Pancreas (tissue), 10 donors: ENCODE results near the gene COX7A2L. TPM values are rescaled to one million over a fixed set of nuclear protein-coding genes. Genes with fewer than 3 reads are reported as not detected.

ENCODE experiments used
- ATAC-seq, 4 donors: fragments of 200-7000 bp; cut with Tn5 transposase; one replicate each; pipeline versions ENCODE4 v1.8.0 to v1.9.1; 2020; ENCODE audit warnings: mild to moderate bottlenecking in 4 of 4, moderate library complexity in 4 of 4
- DNase-seq, 6 donors: peaks; one replicate each; pipeline ENCODE4 v3.0.0-alpha.2; 2020
- FAIRE-seq: peaks from 2 replicates; lab custom pipeline; 2012; peaks lifted over from hg19 to GRCh38; lab: Jason Lieb, UNC
- H3K27ac ChIP-seq, 4 donors: fragments of 200-600 bp; sonication (generic); 1 replicate in 3 of 4; 2 replicates in 1 of 4; pipeline versions ENCODE4 v1.5.0 to v1.8.0; 2020
- H3K27me3 ChIP-seq, 4 donors: fragments of 200-600 bp; one replicate each; pipeline ENCODE4 v1.8.0; 2021
- H3K36me3 ChIP-seq, 3 donors: fragments of 200-600 bp; sonication (generic) in 1 of 3; one replicate each; pipeline versions ENCODE4 v1.5.0 to v1.8.0; 2020 to 2021
- H3K4me1 ChIP-seq, 3 donors: fragments of 200-600 bp; one replicate each; pipeline ENCODE4 v1.8.0; 2021
- H3K4me3 ChIP-seq, 4 donors: fragments of 200-600 bp; sonication (generic) in 2 of 4; one replicate each; pipeline versions ENCODE4 v1.5.0 to v1.8.0; 2020 to 2021
- H3K9me3 ChIP-seq, 4 donors: fragments of 200-600 bp; one replicate each; pipeline ENCODE4 v1.8.0; 2021
- WGBS, 2 donors: extraction: QIAGEN DNeasy Blood & Tissue Kit; methylation state at CpG; one replicate each; pipeline ENCODE4 v1.1.7; 2013; 5-methylcytosine and 5-hydroxymethylcytosine counted together
- intact Hi-C, 3 donors: fragments of 100-400 bp; cut with DNase I; formaldehyde crosslinking; loops; one replicate each; pipeline versions ENCODE4 v1.11.1 to v1.14.2; 2022
- polyA plus RNA-seq, 2 donors: library from polyadenylated mRNA; stranded (reverse); fragments of 200-250 nt; gene quantifications; one replicate each; pipeline ENCODE4 v1.2.3, GENCODE V29; 2013
- total RNA-seq, 6 donors: library from RNA; stranded (reverse); fragmentation: NEBNext Ultra II Directional in 4 of 6; extraction: Animal tissue kit (Norgen Biotek cat#: 25700) in 4 of 6; gene quantifications; one replicate each; pipeline versions ENCODE4 v1.2.1 to v1.2.4, GENCODE V29; 2021 to 2023
- TF ChIP-seq, protein P1 (sequence below), 4 donors: fragments of 200-600 bp; sonication (generic) in 3 of 4; IDR thresholded peaks; one replicate each; pipeline versions ENCODE4 v1.5.0 to v1.8.0; 2021; ENCODE audit warnings: antibody characterized with exemption in 4 of 4
- donor health status: healthy with polysubstance abuse.
- donor health status: DM: no; HTN: no; CAD: no; lungs with moderate emphysema.
- donor health status: DM: no; HTN: no; CAD: no.
- donor health status: control.
- donor health status: control.
- donor health status: Bipolar disorder and iron deficiency.
- donor health status: DM: yes; HTN: yes; CAD: no.
- donor health status: DM: no; HTN: no; CAD: no.
- donor health status: DM: no; HTN: no; CAD: no.
- donor health status: DM: yes; HTN: yes; CAD: no.

The COX7A2L gene
- total and polyA plus RNA-seq, 8 donors, result 34.8 to 91.5 (median 49.7) TPM

DNA sequence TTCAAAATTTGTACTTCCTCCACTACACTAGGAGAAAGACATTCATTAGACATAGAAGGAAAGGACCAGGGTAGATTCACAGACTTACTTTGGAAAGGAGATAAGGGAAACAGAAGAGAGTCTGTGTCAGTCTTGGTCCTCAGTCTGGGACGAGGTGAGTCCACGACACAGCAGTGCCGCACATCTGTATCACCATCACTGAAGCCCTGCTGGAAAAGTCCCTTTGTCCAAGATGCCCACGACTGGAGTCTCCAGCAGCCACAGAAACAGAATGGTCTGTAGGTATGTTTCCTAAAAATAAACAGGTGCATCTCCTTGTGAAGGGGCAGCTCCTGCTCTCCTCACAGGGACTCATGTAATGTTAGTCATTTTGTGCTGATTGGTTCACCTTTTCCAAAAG, 27.4 kb downstream of the COX7A2L start:
- H3K4me1 ChIP-seq, result no peaks in the 10 kb centered on the region
- intact Hi-C loops, result loop anchor here in 1 of 3 donors (10.0 kb wide), 1 partner anchor 479 kb away; no protein-coding TSS in a partner anchor
- no peak for FAIRE-seq
- H3K27ac ChIP-seq, result no peak overlapping the region
- TF ChIP-seq, protein P1, sequence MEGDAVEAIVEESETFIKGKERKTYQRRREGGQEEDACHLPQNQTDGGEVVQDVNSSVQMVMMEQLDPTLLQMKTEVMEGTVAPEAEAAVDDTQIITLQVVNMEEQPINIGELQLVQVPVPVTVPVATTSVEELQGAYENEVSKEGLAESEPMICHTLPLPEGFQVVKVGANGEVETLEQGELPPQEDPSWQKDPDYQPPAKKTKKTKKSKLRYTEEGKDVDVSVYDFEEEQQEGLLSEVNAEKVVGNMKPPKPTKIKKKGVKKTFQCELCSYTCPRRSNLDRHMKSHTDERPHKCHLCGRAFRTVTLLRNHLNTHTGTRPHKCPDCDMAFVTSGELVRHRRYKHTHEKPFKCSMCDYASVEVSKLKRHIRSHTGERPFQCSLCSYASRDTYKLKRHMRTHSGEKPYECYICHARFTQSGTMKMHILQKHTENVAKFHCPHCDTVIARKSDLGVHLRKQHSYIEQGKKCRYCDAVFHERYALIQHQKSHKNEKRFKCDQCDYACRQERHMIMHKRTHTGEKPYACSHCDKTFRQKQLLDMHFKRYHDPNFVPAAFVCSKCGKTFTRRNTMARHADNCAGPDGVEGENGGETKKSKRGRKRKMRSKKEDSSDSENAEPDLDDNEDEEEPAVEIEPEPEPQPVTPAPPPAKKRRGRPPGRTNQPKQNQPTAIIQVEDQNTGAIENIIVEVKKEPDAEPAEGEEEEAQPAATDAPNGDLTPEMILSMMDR (IDR thresholded peaks at IDR 0.05), result no peak
- ATAC-seq, result no peak
- peaks cover 0 to 18% (median 10%) of the 10 kb centered on the region in 3 donors for H3K36me3 ChIP-seq
- no peak overlapping the region for H3K4me3 ChIP-seq
- 93 to 98% methylated on average over 4 of the region's 4 CpGs for WGBS, 2 donors
- no peaks in the 10 kb centered on the region for H3K9me3 ChIP-seq
- H3K27me3 ChIP-seq, result no peaks in the 10 kb centered on the region
- no peak for DNase-seq

DNA sequence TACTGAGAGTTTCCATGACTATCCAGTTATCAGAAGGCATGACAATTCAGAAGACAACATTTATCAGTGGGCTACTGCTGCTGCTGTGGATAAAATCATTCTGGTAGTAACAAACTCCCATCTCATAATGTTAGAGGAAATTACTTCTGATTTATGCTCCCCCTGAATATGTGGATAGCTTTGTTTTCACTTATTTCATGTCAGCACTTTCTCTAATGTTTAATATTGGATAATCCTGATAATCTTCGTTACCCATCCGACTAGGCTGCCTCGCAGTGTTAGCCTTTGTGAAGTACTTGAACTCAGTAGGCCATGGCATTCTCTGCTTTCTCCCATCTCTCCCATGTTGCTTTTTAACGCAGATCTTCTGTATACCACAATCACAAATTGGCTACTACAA, 28.4 kb downstream of the COX7A2L start:
- peaks cover 0 to 2% (median 0%) of the 10 kb centered on the region in 3 donors for H3K4me1 ChIP-seq

GRCh38 chr2:42331569-42332284, 29.3 kb downstream of the COX7A2L start:
- H3K27ac ChIP-seq, result no peak overlapping the region
- FAIRE-seq, result no peak
- no peak for ATAC-seq
- H3K4me1 ChIP-seq, result peaks cover 0 to 10% (median 6%) of the 10 kb centered on the region in 3 donors
- no peak for DNase-seq
- H3K9me3 ChIP-seq, result no peaks in the 10 kb centered on the region
- H3K27me3 ChIP-seq, result no peaks in the 10 kb centered on the region
- WGBS, 2 donors, result 71 to 77% methylated on average over 9 of the region's 9 CpGs
- H3K4me3 ChIP-seq, result no peak overlapping the region
- H3K36me3 ChIP-seq, result peaks cover 0 to 18% (median 10%) of the 10 kb centered on the region in 3 donors
- TF ChIP-seq, protein P1 (IDR thresholded peaks at IDR 0.05), result no peak
- intact Hi-C loops, result loop anchor here in 1 of 3 donors (10.0 kb wide), 1 partner anchor 477 kb away; no protein-coding TSS in a partner anchor

More for the DNA sequence above, 28.4 kb downstream of the COX7A2L start:
- TF ChIP-seq, protein P1 (IDR thresholded peaks at IDR 0.05), result no peak
- 92 to 93% methylated on average over 4 of the region's 4 CpGs for whole genome bisulfite sequencing, 2 donors
- Histone ChIP-seq H3K36me3 (peaks cover 0 to 18% (median 10%) of the 10 kb centered on the region in 3 donors), H3K9me3 (no peaks in the 10 kb centered on the region), H3K27ac (no peak overlapping the region), H3K4me3 (no peak overlapping the region), H3K27me3 (no peaks in the 10 kb centered on the region)
- no peak for DNase-seq
- intact Hi-C loops, result loop anchor here in 1 of 3 donors (10.0 kb wide), 1 partner anchor 478 kb away; no protein-coding TSS in a partner anchor
- FAIRE-seq, result no peak
- ATAC-seq, result no peak

GRCh38 chr2:42329736-42330135, 31.3 kb downstream of the COX7A2L start:
- WGBS, 2 donors, result 93 to 97% methylated on average over 5 of the region's 5 CpGs
- Histone ChIP-seq H3K36me3 (peaks cover 0 to 18% (median 4%) of the 10 kb centered on the region in 3 donors), H3K4me3 (no peak overlapping the region), H3K27me3 (no peaks in the 10 kb centered on the region), H3K4me1 (peaks cover 0 to 11% (median 6%) of the 10 kb centered on the region in 3 donors), H3K9me3 (no peaks in the 10 kb centered on the region), H3K27ac (no peak overlapping the region)
- TF ChIP-seq, protein P1 (IDR thresholded peaks at IDR 0.05), result no peak
- intact Hi-C loops, result loop anchor here in 2 of 3 donors (10.0 kb wide), 2 partner anchors 235 to 475 kb away; no protein-coding TSS in a partner anchor
- ATAC-seq (no peak), FAIRE-seq (no peak), DNase-seq (no peak)
